GM12878 (cell line): ENCODE measurements around the gene GSK3A. TPM values are rescaled to one million over a fixed set of nuclear protein-coding genes. Genes with fewer than 3 reads are reported as not detected.

Experiments
- CEBPZ ChIP-seq: fragments of 150-350 bp; IDR thresholded peaks from 2 replicates; pipeline ENCODE4 v1.6.1; 2016; ENCODE audit warnings: low read depth, low read length
- FOS ChIP-seq: IDR thresholded peaks from 3 replicates; pipeline ENCODE4 v1.6.1; 2011; ENCODE audit warnings: borderline replicate concordance; ENCODE audit not compliant: insufficient read length; ENCODE audit errors: extremely low read depth
- NR2F1 ChIP-seq: fragments of 450-650 bp; conservative IDR thresholded peaks from 2 replicates; pipeline ENCODE4 v1.6.1; 2017; ENCODE audit warnings: mild to moderate bottlenecking
- RB1 ChIP-seq: fragments of 450-650 bp; formaldehyde crosslinking; IDR thresholded peaks from 2 replicates; pipeline ENCODE4 v1.6.1; 2017; ENCODE audit warnings: mild to moderate bottlenecking, borderline replicate concordance
- SMARCA5 ChIP-seq: fragments of 450-650 bp; IDR thresholded peaks from 2 replicates; pipeline ENCODE4 v1.6.1; 2017; ENCODE audit warnings: mild to moderate bottlenecking
- polyA plus RNA-seq, 11 experiments: library from polyadenylated mRNA; depleted of rRNA in 4 of 11; unstranded in 6 of 11; stranded (reverse) in 5 of 11; fragments of >200 nt; fragmentation: Nextera tagmentation in 4 of 11; fragmentation: Illumina TruSeq in 1 of 11; extraction: Ambion mirVana in 4 of 11; extraction: Trizol in 1 of 11; gene quantifications; 1 replicate in 1 of 11; 2 replicates in 10 of 11; pipeline versions ENCODE4 v1.2.1 to v1.2.3, GENCODE V29; 2011 to 2016; ENCODE audit warnings: inconsistent platforms in 2 of 11, missing spikeins in 2 of 11, low read depth in 1 of 11
- total RNA-seq, 4 experiments: library from RNA; depleted of rRNA in 3 of 4; stranded (reverse); fragments of >200 nt in 3 of 4; fragmentation: Illumina TruSeq in 1 of 4; extraction: Trizol in 1 of 4; gene quantifications; 2 replicates each; pipeline versions ENCODE4 v1.2.1 to v1.2.3, GENCODE V29; 2013 to 2021
- TF ChIP-seq, protein P1 (sequence below): fragments of 450-650 bp; conservative IDR thresholded peaks from 2 replicates; pipeline ENCODE4 v1.6.1; 2017; ENCODE audit warnings: mild to moderate bottlenecking, moderate library complexity

Gene GSK3A
- total and polyA plus RNA-seq, 10 of the 15 experiments (the other 5 are each of a cell fraction or from before 2014, with no cell fraction given) = 1.00 to 47.9 (median 15.2) TPM

DNA sequence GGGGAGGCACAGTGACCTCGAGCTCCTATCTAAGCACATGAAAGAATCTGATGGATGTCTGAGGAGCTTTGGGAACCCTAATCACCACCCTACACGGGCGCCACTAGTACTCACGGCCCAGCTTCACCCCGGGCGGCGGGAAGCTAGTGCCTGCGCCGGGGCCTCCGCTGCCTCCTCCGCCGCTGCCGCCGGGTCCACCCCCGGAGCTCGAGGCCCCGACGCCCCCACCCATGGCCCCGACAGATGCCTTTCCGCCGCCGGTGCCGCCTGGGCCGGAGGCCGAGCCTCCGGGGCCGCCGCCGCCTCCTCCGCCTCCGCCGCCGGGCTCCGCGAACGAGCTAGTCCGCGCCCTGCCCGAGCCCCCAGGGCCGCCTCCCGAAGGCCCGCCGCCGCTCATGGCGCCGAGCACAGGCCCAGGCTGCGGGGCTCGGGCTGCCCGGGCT lies 312 bp downstream of the GSK3A start (continued):
- TF ChIP-seq NR2F1 (no peak; the same call in 1 of the 2 replicates), CEBPZ (no peak), FOS (no peak), SMARCA5 (peak; percentile 93; the same call in 1 of the 2 replicates), RB1 (no peak)
- TF ChIP-seq, protein P1, sequence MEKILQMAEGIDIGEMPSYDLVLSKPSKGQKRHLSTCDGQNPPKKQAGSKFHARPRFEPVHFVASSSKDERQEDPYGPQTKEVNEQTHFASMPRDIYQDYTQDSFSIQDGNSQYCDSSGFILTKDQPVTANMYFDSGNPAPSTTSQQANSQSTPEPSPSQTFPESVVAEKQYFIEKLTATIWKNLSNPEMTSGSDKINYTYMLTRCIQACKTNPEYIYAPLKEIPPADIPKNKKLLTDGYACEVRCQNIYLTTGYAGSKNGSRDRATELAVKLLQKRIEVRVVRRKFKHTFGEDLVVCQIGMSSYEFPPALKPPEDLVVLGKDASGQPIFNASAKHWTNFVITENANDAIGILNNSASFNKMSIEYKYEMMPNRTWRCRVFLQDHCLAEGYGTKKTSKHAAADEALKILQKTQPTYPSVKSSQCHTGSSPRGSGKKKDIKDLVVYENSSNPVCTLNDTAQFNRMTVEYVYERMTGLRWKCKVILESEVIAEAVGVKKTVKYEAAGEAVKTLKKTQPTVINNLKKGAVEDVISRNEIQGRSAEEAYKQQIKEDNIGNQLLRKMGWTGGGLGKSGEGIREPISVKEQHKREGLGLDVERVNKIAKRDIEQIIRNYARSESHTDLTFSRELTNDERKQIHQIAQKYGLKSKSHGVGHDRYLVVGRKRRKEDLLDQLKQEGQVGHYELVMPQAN = peak; percentile 94
